Activated naive CD4-positive, alpha-beta T cell treated with anti-CD3 and anti-CD28 coated beads, Interleukin-2, amount 50 U/mL, for 72 hours (primary cell): Measurements from ENCODE around the gene XXYLT1. TPM values are rescaled to one million over a fixed set of nuclear protein-coding genes. Genes with fewer than 3 reads are reported as not detected.
A peak's percentile ranks its signal among the peaks of the same experiment; 100 is the strongest.

Experiments
- ATAC-seq, 2 donors: fragments of 150-1000 bp; cut with Tn5 transposase; 2 replicates each; pipeline ENCODE4 v1.10.0; 2021; ENCODE audit warnings: mild to moderate bottlenecking in 2 of 2, moderate library complexity in 2 of 2
- DNase-seq, 2 donors: peaks; one replicate each; pipeline ENCODE4 v3.0.0; 2021 to 2022; ENCODE audit warnings: low spot score in 2 of 2
- H3K27ac Mint-ChIP-seq, 2 donors: one replicate each; pipeline ENCODE4 v1.8.0; 2022; ENCODE audit warnings: mild to moderate bottlenecking in 2 of 2, mixed read lengths in 2 of 2
- H3K36me3 Mint-ChIP-seq, 2 donors: one replicate each; pipeline ENCODE4 v1.8.0; 2022; ENCODE audit warnings: mixed read lengths in 2 of 2
- H3K9me3 Mint-ChIP-seq, 2 donors: one replicate each; pipeline ENCODE4 v1.8.0; 2022; ENCODE audit warnings: mixed read lengths in 2 of 2
- total RNA-seq, 2 donors: library from RNA; stranded (reverse); gene quantifications; one replicate each; pipeline ENCODE4 v1.2.3, GENCODE V29; 2022

XXYLT1 gene
- total RNA-seq, 2 donors from 2014 or later, result 3.4 to 6.1 TPM

DNA sequence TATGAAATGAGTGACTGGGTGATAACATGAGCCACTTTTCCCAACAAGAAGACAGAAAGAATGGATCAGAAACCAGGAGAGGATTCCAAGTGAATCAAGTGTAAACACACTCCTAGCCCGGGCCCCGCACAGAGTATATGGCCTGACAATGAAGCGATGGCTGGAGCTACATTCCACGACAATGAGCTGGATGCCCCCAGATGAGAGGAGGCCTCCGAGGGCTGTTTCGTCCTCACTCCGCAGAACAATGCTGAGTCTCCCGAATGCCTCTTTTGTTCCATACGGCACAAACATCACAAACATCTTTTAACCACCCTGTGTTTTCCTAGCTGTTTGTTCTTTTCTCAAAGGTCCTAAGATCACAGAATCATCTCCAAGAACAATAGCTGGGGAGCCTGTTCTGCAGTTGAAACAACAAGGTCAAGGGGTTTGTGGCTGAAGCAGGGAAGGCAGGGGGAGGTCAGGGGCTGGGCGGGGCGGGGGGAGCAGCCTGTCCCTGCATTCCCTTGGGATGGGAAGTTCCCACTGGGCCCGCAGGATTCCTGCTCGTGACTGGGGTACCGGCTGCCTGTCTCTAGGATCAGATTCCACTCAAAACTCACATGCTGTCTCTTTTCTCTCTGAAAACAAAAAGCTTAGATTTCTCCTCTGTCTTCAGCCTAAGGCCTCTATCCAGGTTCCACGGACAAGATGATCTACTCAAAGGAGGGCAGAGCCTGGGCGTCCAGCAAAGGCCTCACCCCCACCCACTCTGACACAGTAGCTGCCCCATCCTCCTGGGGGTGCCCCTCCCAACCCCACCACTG lies 151.3 kb downstream of the XXYLT1 start:
- ATAC-seq (no peak), DNase-seq (no peak)
- no peaks in the 10 kb centered on the region for H3K9me3 Mint-ChIP-seq
- no peak overlapping the region for H3K27ac Mint-ChIP-seq
- H3K36me3 Mint-ChIP-seq, result no peaks in the 10 kb centered on the region

DNA sequence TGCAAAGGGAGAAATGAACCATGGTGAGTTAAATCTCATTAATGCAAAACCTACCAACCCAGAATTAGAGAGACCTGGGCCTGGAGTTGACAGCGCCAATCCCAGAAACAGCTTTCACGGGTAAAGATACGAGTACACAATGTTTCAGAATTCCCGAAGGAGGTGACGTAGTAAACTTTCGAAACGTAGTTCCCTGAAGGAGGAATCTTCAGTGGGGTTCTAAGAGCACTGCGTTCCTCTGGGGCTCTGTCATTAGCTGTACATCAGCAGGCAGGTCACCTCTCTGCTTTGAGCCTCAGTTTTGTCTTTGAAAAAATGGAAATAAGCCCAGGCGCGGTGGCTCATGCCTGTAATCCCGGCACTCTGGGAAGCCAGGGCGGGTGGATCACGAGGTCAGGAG lies 152.3 kb downstream of the XXYLT1 start:
- Mint-ChIP-seq H3K27ac (no peak overlapping the region), H3K9me3 (no peaks in the 10 kb centered on the region), H3K36me3 (no peaks in the 10 kb centered on the region)
- DNase-seq, result no peak
- no peak for ATAC-seq

DNA sequence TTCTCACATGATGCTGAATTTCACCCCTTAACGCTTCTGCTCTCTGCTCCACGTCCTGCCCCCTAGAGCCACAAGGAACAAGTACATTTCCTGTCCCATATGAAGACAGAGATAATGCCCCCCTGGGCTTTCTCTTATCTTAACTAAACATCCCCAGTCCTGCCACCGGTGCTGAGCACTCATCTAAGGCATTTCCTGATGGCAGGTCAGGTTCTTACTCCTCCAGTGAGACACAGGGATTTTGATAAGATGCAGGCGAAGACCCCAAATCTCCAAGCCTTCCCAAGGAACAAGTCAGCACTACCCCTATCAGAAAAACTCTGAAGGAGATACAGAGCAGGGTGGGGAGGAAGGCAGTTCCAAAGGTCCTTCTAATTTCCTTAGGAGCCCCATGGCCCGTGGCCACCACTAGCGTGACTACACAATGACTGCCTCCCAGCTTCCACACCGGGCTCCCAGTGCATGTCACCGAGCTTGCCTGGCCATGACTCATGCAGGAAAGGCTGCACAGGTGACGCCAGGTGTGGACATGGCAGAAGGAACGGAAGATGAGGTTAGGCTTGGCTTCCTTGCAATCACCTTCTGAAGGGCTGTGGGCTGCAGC lies 152.9 kb downstream of the XXYLT1 start:
- Mint-ChIP-seq H3K36me3 (no peaks in the 10 kb centered on the region), H3K9me3 (no peaks in the 10 kb centered on the region), H3K27ac (no peak overlapping the region)
- DNase-seq (no peak), ATAC-seq (no peak)

DNA sequence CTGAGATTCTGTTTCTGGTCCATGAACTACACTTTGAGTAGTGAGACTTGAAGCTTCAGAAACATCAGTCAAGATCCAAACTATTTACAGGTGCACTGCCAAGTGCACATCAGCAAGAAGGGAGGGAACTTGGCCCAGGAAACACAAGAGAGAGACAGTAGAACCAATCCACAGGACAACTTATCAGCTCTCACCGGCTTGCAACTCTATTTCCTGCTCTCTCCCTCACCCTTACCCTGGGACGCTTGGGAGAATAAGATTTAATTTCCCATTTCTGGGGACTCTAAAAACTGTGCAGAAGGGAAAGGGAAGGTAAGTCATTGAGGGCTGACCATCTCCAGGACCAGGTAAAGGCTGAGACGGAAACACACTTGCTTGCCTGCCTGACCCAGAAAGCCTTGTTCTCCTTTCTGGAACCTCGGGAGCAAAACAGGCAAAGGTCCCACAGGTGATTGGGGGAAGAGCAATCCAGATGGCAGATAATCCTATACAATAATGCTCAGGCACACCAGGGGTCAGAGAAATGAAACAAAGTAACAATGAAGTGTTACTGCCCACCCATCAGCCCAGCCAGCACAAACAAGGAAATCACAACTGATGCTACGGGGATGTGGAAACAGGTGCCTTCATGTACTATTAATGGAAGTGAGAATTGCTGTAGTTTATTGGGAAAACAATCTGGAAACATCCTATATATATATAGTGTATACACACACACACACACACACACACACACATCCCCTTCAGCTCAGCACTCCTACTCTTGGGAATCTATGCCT lies 154.4 kb downstream of the XXYLT1 start:
- DNase-seq (no peak), ATAC-seq (no peak)
- H3K36me3 Mint-ChIP-seq, result no peaks in the 10 kb centered on the region
- no peak overlapping the region for H3K27ac Mint-ChIP-seq
- no peaks in the 10 kb centered on the region for H3K9me3 Mint-ChIP-seq

DNA sequence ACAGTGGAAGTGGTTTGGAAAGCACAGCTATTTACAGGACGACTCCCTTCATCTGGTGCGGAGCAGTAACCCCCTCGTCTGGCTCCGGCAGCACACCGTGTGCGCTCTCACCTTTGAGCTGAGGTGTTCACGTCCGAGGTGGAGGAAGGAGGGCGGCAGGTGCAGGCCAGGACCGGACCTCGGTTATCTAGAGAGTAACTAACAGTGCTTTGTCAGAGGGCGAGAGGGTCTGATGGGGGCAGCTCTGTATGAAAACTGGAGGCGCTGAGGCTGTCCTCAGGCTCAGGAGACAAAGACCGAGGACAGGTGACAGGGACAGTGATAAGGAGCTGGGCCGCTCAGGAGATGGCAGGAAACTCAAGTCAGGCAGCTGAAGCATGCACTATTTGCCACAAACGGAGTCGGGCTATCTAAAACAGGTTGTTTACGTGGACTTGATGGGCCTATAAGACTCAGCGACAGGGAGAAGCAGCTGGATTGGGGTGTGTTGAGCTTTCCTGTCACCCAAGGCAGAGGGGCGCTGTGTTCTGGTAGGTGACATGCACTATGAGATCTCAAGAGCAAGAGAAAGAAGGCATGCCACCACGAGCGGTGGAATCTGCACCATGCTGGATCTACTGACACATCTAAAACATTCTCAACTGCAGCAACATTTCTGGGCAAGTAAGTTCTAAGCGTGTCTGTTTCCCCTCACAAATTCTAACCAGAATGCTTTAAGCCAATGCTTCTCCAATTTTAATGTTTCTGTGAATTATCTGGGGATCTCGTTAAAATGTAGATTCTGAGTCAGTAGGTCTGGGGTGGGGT lies 155.2 kb downstream of the XXYLT1 start:
- H3K9me3 Mint-ChIP-seq, result no peaks in the 10 kb centered on the region
- H3K27ac Mint-ChIP-seq, result peak overlapping the region in 1 of 2 donors; percentile 15
- DNase-seq (no peak), ATAC-seq (no peak)
- no peaks in the 10 kb centered on the region for H3K36me3 Mint-ChIP-seq

DNA sequence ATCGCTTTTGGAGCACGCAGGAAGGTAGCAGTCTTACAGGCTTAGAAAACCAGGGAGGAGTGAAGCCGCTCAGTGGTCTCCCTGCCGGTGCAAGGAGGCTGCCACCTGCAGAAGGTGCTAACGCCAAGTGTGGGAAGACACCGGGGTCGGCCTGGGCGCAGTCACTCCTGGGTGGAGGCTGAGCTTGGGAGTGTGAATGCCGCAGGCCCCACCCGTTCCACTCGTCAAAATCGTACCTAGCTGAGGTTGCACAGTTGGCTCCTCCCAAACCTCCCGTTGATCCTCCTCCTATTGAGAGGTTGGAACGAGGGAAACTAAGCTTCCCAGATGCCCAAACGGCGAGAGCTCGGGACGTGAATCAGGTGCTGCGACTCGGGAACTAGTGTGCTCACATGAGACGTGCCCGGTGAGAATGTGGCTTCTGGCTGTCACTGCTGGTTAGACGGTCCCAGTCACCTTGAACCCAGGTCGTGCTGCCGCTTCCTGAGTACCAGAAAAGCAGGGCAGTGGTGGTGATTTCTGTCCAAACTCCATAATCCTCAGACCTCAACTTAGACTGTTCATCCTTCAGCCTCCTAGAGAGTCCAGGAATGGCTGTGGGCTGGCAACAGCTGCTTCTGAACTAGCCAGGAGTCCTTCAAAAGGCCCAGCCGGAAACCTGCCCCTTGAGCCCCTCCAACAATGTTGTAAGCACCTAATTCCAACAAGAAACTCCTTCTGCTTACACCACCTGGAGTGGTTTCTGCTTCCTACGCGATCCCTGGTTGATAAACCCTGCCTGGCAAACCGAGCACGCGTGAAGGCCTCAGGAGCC lies 156.0 kb downstream of the XXYLT1 start:
- Mint-ChIP-seq H3K9me3 (no peaks in the 10 kb centered on the region), H3K27ac (peak overlapping the region in 1 of 2 donors; percentile 15), H3K36me3 (no peaks in the 10 kb centered on the region)
- no peak for DNase-seq
- no peak for ATAC-seq

DNA sequence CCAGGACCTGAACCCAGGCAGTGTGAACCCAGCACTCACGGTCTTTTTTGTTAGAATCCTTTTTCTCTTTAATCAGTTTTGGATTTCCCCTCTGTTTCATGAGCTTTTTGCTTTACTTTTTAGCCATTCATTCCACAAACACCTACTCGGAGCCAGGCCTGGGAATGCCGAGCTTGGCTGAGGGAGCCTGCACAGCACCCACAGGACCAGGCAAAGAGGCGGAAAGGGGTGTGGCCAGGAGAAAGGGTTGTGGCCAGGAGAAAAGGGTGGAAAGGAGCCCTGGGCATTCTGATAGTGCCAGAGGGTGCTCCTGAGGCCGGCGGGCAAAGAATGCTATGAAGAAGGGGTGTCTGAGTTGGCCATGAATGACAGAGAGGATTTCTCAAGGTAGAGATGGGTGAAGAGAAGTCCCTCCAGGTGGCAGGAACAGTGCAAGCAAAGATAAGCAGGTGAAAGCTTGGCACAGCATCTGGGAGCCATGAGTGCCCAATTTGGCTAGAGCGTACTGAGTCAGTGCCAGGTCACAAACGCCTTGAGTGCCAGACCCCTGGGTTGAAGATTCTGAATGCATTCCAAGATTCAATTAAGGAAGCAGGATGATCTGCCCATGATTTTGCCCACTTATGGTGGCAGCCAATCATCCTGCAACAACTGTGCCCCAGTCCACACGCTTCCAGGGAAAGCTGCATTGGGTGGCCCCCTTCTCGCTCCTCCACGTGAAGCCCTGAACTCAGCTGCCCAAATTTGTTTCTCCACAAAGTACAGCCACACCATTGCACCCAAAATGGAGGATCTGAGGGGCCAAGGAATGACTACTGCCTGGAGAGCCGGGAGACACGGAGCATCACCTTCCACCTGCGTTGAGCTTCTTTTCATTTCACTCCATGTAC lies 157.2 kb downstream of the XXYLT1 start:
- no peaks in the 10 kb centered on the region for H3K9me3 Mint-ChIP-seq
- no peak overlapping the region for H3K27ac Mint-ChIP-seq
- DNase-seq, result no peak
- ATAC-seq, result no peak
- no peaks in the 10 kb centered on the region for H3K36me3 Mint-ChIP-seq

DNA sequence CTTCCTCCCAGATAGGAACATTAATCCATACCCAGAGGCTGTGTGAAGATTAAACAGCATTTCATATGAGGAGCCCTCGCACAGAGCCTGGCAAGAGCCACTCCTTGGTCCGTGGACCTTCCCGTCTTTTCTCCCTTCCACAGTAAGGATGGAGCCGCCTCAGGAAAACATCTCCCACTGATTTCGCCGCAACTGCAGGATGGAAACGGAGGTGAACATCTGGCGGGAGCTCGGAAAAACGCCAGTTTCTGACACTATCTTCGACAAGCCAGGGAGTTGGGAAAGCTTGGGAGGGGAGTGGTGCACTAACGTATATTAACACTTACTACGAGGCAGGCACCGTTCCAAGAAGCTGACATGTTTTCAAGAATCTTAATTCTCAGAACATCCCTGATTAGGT lies 157.9 kb downstream of the XXYLT1 start:
- no peaks in the 10 kb centered on the region for H3K9me3 Mint-ChIP-seq
- no peak for ATAC-seq
- H3K27ac Mint-ChIP-seq, result no peak overlapping the region

DNA sequence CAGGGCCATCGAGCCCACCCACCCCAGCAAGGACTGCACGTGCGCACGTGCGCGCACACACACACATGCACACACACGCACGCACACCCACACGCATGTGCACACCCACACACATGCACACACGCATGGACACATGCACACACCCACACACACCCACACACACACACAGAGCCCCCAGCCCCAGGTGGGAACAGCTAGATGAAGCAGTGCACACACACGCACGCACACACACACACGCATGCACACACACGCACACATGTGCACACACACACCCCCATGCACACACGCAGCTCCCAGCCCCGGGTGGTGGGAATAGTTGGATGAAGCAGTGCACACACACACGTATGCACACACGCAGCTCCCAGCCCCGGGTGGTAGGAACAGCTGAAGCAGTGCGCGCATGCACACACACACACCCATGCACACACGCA lies 158.6 kb downstream of the XXYLT1 start:
- Mint-ChIP-seq H3K9me3 (no peaks in the 10 kb centered on the region), H3K36me3 (no peaks in the 10 kb centered on the region), H3K27ac (no peak overlapping the region)
- DNase-seq, result no peak
- no peak for ATAC-seq

More for the DNA sequence above, 157.9 kb downstream of the XXYLT1 start:
- H3K36me3 Mint-ChIP-seq, result no peaks in the 10 kb centered on the region
- no peak for DNase-seq

DNA sequence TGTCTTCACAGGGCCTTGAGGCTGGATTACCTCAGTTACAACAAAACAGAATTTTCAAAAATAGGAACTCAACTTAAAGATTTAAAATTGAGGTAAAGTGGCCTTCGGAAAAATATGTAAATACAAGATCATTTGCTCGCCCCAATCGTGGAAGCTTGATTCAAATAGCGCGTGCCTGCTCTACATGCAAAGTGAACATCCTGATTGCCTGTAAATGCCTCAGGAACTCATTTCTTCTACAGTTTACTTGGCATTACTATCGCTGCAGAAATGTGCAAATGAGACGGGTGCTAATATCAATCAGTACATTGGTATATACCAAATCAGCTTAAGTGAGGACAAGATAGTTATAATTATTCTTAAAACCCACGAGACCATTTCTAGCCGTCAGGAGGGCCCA lies 159.2 kb downstream of the XXYLT1 start:
- H3K36me3 Mint-ChIP-seq, result no peaks in the 10 kb centered on the region
- H3K9me3 Mint-ChIP-seq, result no peaks in the 10 kb centered on the region
- ATAC-seq (no peak), DNase-seq (no peak)
- no peak overlapping the region for H3K27ac Mint-ChIP-seq

DNA sequence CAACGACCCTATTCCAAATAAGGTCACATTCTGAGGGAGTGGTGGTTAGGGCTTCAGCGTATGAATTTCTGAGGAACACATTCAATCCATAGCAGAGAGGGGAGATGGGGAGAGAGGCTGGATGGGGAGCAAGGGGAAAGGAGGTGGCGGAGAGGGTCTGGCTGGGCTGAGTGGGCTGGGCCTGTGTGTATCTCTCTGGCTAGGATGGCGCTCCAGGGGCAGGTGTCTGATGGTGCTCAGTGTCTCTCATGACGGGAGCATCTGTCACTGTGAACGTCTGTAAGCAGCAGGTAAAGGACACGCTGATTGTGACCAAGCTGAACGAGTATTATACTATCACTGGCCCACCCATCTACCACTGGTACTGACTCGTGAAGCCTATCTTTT lies 159.6 kb downstream of the XXYLT1 start:
- DNase-seq (no peak), ATAC-seq (no peak)
- Mint-ChIP-seq H3K27ac (no peak overlapping the region), H3K36me3 (no peaks in the 10 kb centered on the region), H3K9me3 (no peaks in the 10 kb centered on the region)

DNA sequence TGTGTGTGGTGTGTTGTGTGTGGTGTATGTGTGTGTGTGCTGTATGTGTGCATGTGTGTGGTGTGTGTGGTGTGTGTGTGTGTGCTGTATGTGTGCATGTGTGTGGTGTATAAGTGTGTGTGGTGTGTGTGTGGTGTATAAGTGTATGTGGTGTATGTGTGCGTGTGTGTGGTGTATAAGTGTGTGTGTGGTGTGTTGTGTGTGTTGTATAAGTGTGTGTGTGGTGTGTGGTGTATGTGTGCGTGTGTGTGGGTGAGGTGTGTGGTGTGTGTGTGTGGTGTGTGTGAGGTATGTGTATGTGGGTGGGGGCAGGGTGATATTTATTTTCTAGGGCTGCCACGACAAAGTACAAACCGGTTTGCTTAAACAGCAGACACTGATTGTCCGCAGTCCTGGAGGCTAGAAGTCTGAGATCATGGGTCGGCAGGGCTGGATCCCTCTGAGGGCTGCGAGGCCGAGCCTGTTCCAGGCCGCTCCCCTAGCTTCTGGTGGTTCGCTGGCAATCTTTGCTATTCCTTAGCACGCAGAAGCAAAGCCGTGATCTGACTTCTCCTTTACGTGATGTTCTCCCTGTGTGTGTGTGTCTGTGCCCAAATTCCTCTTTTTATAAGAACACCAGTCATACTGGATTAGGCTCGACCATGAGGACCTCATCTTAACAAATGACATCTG lies 160.2 kb downstream of the XXYLT1 start:
- Mint-ChIP-seq H3K9me3 (no peaks in the 10 kb centered on the region), H3K36me3 (no peaks in the 10 kb centered on the region), H3K27ac (no peak overlapping the region)
- no peak for DNase-seq
- no peak for ATAC-seq

DNA sequence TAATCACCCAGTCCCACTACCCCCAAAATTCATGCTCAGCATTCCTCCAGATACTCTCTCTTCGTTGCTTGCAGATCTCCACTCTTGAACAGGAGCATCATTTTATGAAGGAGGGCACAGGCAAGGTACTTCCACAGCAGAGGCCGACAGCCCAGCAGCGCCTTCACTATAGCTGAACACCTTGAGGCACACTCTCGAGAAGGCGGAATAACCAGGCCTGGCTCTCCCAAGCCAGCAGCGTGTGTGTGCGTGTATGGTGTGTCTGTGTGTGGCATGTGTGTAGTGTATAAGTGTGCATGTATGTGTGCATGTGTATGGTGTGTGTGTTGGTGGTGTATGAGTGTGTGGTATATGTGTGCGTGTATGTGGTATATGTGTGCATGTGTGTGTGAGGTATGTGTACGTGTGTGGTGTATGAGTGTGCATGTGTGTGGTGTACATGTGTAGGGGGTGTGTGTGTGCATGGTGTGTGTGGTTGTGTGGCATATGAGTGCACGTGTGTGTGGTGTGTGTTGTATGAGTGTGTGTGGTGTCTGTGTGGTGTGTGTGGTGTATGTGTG lies 161.8 kb downstream of the XXYLT1 start:
- Mint-ChIP-seq H3K36me3 (no peaks in the 10 kb centered on the region), H3K9me3 (no peaks in the 10 kb centered on the region), H3K27ac (no peak overlapping the region)
- ATAC-seq, result no peak
- peak in 1 of 2 donors; percentile 20 for DNase-seq

DNA sequence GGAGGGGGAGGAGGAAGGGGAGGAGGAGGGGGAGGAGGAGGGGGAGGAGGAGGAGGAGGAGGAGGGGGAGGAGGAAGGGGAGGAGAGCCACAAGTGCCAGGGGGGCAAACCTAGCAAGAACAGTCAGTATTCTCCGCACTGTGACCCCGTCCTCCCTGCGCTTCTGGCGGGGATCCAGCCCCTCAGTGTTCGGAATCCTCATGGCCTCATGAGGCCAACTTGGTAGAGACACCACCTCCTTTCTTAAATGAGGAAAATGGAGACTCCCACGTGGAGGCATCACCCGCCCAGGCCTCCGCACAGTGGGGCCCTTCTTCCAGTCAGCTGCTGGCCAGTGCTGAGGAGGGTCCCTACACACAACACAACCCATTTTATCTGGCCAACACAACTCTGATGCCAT lies 163.4 kb downstream of the XXYLT1 start:
- DNase-seq (no peak), ATAC-seq (no peak)
- Mint-ChIP-seq H3K27ac (no peak overlapping the region), H3K36me3 (no peaks in the 10 kb centered on the region), H3K9me3 (no peaks in the 10 kb centered on the region)
